Nucleus accumbens (tissue), 56 donors: ENCODE measurements around the gene OR2Z1.

Source experiments
- DNase-seq, 56 donors: peaks; one replicate each; lab custom pipeline; 2025; lab: John Stamatoyannopoulos, UW

The OR2Z1 gene

GRCh38 chr19:8721334-8721733 lies at the start of gene OR2Z1:
Gene OR2Z1 (plus strand): TSS chr19:8721634. CDS start chr19:8731029, 9,395 bp downstream.
- no peak for DNase-seq

GRCh38 chr19:8673276-8673891 lies 48.0 kb upstream of the OR2Z1 start:
- no peak for DNase-seq

GRCh38 chr19:8675066-8675465 lies 46.4 kb upstream of the OR2Z1 start:
- no peak for DNase-seq

DNA sequence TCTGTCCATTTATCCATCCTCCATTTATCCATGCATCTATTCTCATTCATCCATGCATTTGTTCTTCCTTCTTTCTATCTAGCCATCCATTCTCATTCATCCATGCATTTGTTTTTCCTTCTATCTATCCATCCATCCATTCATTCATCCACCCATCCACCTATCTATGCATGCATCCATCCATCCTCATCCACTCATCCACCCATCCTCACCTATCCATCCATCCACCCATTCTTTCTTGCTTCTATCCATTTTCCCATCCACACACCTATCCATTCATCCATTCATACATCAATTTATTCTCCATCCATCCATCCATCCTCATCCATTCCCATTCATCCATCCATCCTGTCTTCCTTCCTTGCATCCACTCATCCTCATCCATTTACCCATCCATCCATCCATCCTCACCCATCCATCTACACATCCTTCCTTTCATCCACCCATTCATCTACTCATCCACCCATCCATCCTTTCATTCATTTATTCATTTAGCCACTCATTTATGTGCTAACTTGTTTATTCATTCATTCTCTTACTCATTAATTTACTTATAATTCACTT lies 43.1 kb upstream of the OR2Z1 start:
- DNase-seq, result no peak

GRCh38 chr19:8680676-8681344 lies 40.6 kb upstream of the OR2Z1 start:
- DNase-seq, result no peak

DNA sequence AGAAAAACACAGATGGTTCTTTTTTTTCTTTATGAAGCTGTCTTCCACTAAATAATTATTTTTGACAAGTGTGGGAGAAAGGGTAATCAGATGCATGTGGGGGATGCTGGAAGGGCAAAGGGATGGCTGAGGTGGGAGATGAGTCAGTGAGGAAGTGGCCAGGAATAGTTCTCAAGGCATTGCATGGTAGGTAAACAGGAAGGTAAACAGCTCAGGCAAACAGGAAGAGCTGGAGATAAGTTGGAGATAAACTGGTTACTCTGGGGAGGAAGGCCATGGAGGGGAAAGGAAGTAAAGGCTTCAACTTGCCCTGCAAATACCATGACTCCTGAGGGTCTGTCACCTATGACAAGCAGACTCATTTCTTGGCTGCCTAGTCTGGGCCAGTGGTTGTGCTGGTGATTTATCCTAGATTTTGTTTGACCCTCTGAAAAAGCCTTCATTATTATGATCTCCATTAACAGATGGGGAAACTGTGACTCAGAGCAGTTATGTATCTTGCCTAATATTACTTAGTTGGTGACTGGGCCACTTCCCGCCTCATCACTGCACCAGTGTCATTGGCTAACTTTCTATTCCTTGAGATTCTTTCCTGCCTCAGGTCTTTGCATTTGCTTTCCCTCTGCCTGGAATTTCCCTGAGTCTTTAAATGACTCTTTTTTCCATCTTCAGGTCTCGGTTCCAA lies 39.9 kb upstream of the OR2Z1 start:
- no peak for DNase-seq

DNA sequence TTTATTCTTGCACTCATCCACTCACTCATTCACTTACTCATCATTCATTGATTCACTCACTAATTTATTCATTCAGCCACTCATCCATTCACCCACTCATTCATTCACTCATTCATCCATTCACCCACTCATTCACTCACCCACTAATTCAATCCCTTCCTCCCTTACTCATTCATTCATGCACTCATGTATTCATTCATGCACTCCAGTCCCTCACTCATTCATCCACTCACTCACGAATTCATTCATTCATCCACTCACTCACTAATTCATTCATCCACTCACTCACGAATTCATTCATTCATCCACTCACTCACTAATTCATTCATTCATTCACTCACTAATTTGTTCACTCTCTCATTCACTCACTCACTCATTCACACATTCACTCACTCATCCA lies 39.0 kb upstream of the OR2Z1 start:
- DNase-seq, result no peak

GRCh38 chr19:8682931-8683330 lies 38.5 kb upstream of the OR2Z1 start:
- no peak for DNase-seq

DNA sequence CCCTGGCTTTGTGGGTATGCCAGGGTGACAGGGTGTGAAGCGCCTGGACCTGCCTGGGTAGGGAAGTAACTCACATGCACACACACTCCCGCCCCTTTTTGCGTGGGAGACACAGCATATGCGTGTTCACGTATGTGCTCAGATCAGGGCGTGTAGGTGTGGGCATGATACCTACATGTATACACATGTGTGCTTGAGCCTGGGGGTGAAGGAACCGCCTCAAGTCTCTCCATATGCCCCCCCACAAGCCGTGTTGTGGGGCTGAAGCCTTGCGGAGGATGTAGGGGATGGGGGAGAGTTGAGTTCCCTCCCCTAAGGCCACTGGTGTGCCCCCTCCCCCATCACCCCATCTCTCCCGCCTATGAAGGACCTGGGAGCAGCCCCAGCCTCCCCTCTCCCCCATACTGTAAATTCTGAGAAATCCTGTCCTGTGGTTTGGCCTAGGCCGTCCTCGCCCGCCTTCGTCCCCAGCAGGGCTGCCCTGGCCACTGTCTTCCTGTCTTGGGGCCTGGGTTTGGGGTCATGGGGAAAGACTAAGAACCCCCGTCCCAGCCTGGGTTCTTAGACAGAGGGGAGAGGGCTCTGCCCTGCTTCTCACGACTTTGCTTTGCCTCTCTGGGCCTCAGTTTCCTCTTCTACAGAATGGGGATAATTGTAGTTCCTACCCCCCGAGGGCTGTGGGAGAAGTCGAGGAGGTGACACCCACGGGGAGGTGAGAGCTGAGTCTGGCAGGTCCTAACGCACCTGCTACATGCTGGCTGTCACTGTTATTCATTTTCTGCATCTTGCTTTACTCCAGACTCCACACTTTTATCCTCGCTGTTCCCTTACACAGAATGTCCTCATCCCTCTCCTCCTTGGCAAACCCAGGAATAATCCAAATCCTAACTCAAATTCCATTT lies 37.2 kb upstream of the OR2Z1 start:
- DNase-seq, result no peak

- no peak for DNase-seq
These were observed 34.9 kb upstream of the OR2Z1 start for GRCh38 chr19:8686549-8686948.

DNA sequence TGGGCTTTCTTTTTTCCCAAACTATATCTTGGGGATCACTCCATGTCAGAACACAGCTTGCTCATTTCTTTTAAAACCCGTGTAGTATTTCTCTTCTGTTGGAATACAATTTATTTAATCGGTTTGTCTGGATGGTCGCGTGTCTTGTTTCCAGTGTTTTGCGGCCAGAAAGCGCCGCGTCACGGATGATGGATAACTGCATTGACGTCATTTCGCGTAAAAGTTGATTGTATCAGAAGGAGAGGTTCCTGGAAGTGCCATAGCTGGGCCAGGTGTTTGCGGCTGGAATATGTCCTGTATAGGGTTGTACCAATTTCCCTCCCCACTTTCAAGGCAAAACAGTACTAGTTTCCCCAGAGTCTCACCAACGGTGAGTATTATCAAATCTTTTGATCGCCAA lies 32.5 kb upstream of the OR2Z1 start:
- no peak for DNase-seq

GRCh38 chr19:8690753-8691539 lies 30.5 kb upstream of the OR2Z1 start:
- no peak for DNase-seq

DNA sequence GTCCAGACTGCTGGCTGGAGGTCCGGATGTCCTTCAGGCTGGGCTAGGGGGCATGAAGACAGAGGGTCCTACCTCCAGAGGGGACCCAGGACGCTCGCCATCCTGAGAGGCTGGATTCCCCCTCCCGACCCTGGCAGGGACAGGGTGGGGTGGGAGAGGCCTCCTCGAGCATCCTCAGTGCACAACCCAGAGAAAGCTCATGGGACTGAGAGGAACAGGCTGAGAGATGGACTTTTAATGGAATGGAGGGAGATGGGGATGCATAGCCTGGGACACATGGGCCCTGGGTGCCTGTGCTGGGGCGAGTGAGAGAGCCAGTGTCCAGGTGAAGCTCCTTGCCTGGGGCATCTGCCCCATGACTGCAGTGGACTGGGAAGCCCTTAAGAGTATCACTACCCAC lies 25.9 kb upstream of the OR2Z1 start:
- no peak for DNase-seq

- no peak for DNase-seq
These were observed 25.5 kb upstream of the OR2Z1 start for GRCh38 chr19:8695911-8696310.

DNA sequence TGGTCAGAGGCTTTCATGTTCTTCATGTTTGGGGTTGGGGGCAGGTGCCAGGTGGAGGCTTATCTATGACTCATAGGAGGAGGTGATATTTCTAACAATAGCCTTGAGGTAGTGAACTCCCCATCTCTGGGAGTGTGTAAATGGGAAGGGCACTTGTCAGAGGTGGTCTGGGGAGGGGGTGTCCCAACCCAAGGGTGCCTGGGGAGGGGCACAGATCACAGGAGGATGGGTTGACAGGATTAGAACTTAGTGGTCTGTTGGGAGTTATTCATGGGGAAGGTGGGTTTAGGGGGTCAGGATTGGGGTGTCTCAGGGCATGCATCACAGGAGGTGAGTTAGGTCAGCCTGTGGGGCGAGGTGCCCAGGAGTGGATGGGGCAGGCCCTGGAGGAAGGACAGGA lies 24.4 kb upstream of the OR2Z1 start:
- DNase-seq, result no peak

DNA sequence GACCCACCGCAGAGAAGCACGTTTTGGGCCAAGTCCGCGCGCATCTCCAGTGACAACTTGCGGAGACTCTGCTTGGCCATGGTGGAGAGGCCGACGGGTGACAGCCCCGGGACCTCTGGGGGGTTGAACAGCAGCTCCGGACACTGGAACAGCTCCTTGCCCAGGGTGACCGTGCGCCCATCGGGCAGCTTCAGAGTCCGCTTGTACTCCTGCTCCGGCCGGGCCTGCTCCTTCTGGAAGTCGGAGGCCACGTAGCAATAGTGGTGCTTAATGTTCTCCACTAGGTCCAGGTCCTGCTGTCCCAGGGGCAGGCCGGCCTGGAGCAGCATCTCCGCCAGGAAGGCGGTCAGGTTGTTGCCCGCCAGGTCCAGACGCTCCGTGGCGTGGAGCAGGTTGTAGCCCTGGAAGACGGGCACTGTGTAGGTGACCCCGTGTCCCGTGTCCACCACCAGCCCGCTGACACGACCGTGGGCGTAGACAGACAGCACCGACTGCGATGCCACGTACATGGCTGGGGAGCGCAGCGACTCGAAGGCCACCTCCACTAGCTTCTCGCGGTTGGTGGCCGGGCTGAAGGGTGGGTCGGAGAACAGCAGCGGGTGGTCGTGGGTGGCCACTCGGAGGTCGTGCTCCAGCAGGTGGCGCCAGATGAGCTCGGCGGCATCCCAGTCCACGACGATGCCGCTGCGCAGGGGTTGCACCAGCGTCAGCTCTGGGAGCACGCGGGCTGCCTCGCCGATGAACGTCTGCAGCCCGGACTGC lies 23.6 kb upstream of the OR2Z1 start:
- no peak for DNase-seq

DNA sequence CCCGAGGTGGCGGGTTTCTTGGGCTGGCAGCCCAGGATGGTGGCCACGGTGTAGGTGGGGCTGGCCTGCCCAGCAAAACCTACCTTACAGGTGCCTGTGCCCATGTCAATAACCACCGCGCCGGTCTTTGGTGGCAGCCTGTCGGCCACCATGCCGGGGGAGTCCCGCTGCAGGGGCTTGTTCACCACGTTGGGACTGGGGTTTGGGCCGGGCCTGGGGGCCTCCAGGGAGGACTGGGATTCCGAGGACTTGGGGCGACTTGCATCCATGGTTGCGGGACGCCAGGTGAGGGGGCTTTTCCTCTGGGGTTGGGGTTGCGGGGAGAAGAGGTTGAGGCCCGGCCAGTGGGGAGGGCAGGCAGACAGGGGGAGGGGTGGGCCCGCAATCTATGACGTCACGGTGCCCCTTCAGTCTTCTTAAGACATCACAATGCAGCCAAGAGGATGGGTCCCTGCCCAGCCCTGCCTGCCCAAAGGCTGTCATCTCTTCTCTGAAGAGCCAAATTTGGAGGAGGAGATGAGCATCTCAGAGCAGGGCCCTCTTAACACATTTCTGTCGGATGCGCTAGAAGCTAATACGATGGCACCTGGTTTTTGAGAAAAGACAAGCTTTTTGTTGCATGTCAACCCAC lies 22.9 kb upstream of the OR2Z1 start, which contains the start of gene ACTL9:
ACTL9 (minus strand) TSS at position 363 of the 631 bp plus-strand sequence; CDS start at position 269, 94 bp downstream.
- no peak for DNase-seq

- no peak for DNase-seq
These were observed 21.5 kb upstream of the OR2Z1 start for GRCh38 chr19:8699908-8700307.
